Retinal pigment epithelial cell (primary cell): ENCODE measurements around the gene ZNF428.

Experiments used
- DNase-seq: peaks from one replicate; pipeline ENCODE4 v3.0.0-alpha.2; 2010; ENCODE audit warnings: low read depth
- H3K4me3 ChIP-seq: 2 replicates; pipeline ENCODE4 v1.5.1; 2011; ENCODE audit warnings: mild to moderate bottlenecking, low read length, control low read depth, moderate library complexity
- CTCF ChIP-seq: conservative IDR thresholded peaks from 2 replicates; pipeline ENCODE4 v1.5.1; 2011; ENCODE audit warnings: low read depth, low read length, control low read depth, inconsistent platforms

ZNF428 gene

GRCh38 chr19:43564800-43565199, 54.6 kb downstream of the ZNF428 start:
- DNase-seq: no peak
- H3K4me3 ChIP-seq: no peak overlapping the region
- TF ChIP-seq CTCF: no peak

GRCh38 chr19:43563816-43564457, 55.5 kb downstream of the ZNF428 start:
- TF ChIP-seq CTCF: no peak
- DNase-seq: no peak
- no peak overlapping the region for H3K4me3 ChIP-seq

GRCh38 chr19:43562698-43563241, 56.7 kb downstream of the ZNF428 start:
- no peak for DNase-seq
- H3K4me3 ChIP-seq: no peak overlapping the region
- no peak for TF ChIP-seq CTCF

- no peak for DNase-seq
- no peak for TF ChIP-seq CTCF
These were observed 57.2 kb downstream of the ZNF428 start for GRCh38 chr19:43562226-43562697.

GRCh38 chr19:43561139-43561970, 58.1 kb downstream of the ZNF428 start:
- no peak for DNase-seq
- TF ChIP-seq CTCF: no peak
- no peak overlapping the region for H3K4me3 ChIP-seq

More at GRCh38 chr19:43562226-43562697, 57.2 kb downstream of the ZNF428 start:
- no peak overlapping the region for H3K4me3 ChIP-seq

- H3K4me3 ChIP-seq: no peak overlapping the region
- TF ChIP-seq CTCF: no peak
- no peak for DNase-seq
These were observed 58.7 kb downstream of the ZNF428 start for GRCh38 chr19:43560687-43561086.
